Endodermal cell (in vitro differentiated cells): Measurements from ENCODE around the gene RETSAT. TPM values are rescaled to one million over a fixed set of nuclear protein-coding genes. Genes with fewer than 3 reads are reported as not detected.
"Not testable (repeated sequence)": the region's sequence is repeated elsewhere in the genome, so short reads cannot be mapped to it uniquely, and the experiment has no call there.

Experiments
- DNase-seq: peaks from one replicate; pipeline ENCODE4 v3.0.0-alpha.2; 2017
- H3K27ac ChIP-seq: 2 replicates; pipeline ENCODE4 v1.5.1; 2013; ENCODE audit warnings: mild to moderate bottlenecking, low read depth, low read length, moderate library complexity
- H3K27me3 ChIP-seq: 2 replicates; pipeline ENCODE4 v1.6.1; 2013; ENCODE audit warnings: mild to moderate bottlenecking, low read length, moderate library complexity; ENCODE audit not compliant: insufficient read depth, control insufficient read depth, poor library complexity, severe bottlenecking
- H3K36me3 ChIP-seq: 2 replicates; pipeline ENCODE4 v1.7.0; 2013; ENCODE audit warnings: mild to moderate bottlenecking, low read length, moderate library complexity; ENCODE audit not compliant: control insufficient read depth, insufficient read depth
- H3K4me1 ChIP-seq: one replicate; pipeline ENCODE4 v1.7.0; 2013; ENCODE audit warnings: low read length; ENCODE audit not compliant: control insufficient read depth, insufficient read depth
- H3K4me3 ChIP-seq: 2 replicates; pipeline ENCODE4 v1.5.1; 2013; ENCODE audit warnings: mild to moderate bottlenecking, low read length, moderate library complexity
- H3K9ac ChIP-seq: 2 replicates; pipeline ENCODE4 v1.6.1; 2013; ENCODE audit warnings: mild to moderate bottlenecking, low read length, moderate library complexity; ENCODE audit not compliant: poor library complexity, severe bottlenecking; ENCODE audit errors: extremely low read depth
- H3K9me3 ChIP-seq: 2 replicates; pipeline ENCODE4 v1.6.1; 2013; ENCODE audit warnings: mild to moderate bottlenecking, low read length, moderate library complexity; ENCODE audit not compliant: control insufficient read depth
- H3K27ac Mint-ChIP-seq: 2 replicates; pipeline ENCODE4 v1.8.0; 2020; ENCODE audit warnings: mixed read lengths
- H3K27me3 Mint-ChIP-seq: 2 replicates; pipeline ENCODE4 v1.8.0; 2021; ENCODE audit warnings: mild to moderate bottlenecking, mixed read lengths; ENCODE audit not compliant: insufficient read depth
- H3K36me3 Mint-ChIP-seq: 2 replicates; pipeline ENCODE4 v1.8.0; 2020; ENCODE audit warnings: low read depth, mixed read lengths
- H3K4me1 Mint-ChIP-seq: 2 replicates; pipeline ENCODE4 v1.8.0; 2020; ENCODE audit warnings: mixed read lengths
- H3K4me3 Mint-ChIP-seq: 2 replicates; pipeline ENCODE4 v1.8.0; 2020; ENCODE audit warnings: mild to moderate bottlenecking, moderate library complexity, mixed read lengths
- H3K9me3 Mint-ChIP-seq: 2 replicates; pipeline ENCODE4 v1.8.0; 2020; ENCODE audit warnings: mild to moderate bottlenecking, mixed read lengths
- CTCF ChIP-seq: fragments of 200-600 bp; sonication (generic); conservative IDR thresholded peaks from 2 replicates; pipeline ENCODE4 v1.5.0; 2021; ENCODE audit warnings: antibody characterized with exemption, mild to moderate bottlenecking
- whole genome bisulfite sequencing, 2 experiments: methylation state at CpG; one replicate each; pipeline versions ENCODE4 v1.1.5 to v1.1.7; 2013; ENCODE audit warnings: missing lambda C conversion rate in 2 of 2, mixed read lengths in 1 of 2; ENCODE audit not compliant: insufficient coverage in 1 of 2, insufficient read length in 1 of 2; 5-methylcytosine and 5-hydroxymethylcytosine counted together
- total RNA-seq, 2 donors: library from RNA; stranded (reverse); fragmentation: NEBNext Ultra II Directional in 1 of 2; extraction: Animal tissue kit (Norgen Biotek cat#: 25700) in 1 of 2; gene quantifications; 2 replicates in 1 of 2; 3 replicates in 1 of 2; pipeline ENCODE4 v1.2.1, GENCODE V29; 2021

RETSAT gene
- total RNA-seq, 2 donors from 2014 or later: 12.7 to 19.7 TPM

GRCh38 chr2:85323351-85323987 lies 30.9 kb downstream of the RETSAT start:
- Mint-ChIP-seq H3K4me3 (no peak overlapping the region), H3K27ac (no peak overlapping the region)

GRCh38 chr2:85319796-85320195 lies 34.5 kb downstream of the RETSAT start:
- no peaks in the 10 kb centered on the region for H3K9me3 ChIP-seq
- H3K9ac ChIP-seq: no peak overlapping the region
- Mint-ChIP-seq H3K36me3 (peaks cover 69% of the 10 kb centered on the region), H3K4me3 (no peak overlapping the region), H3K27me3 (no peaks in the 10 kb centered on the region), H3K4me1 (peaks cover under 1% of the 10 kb centered on the region), H3K27ac (no peak overlapping the region), H3K9me3 (no peaks in the 10 kb centered on the region)
- H3K4me1 ChIP-seq: no peaks in the 10 kb centered on the region
- H3K27me3 ChIP-seq: no peaks in the 10 kb centered on the region
- no peak overlapping the region for H3K4me3 ChIP-seq
- no peak overlapping the region for H3K27ac ChIP-seq
- H3K36me3 ChIP-seq: peaks cover 68% of the 10 kb centered on the region
- DNase-seq: no peak
- WGBS, 2 experiments: 83 to 97% methylated on average over 2 to 4 of the region's 4 CpGs
- no peak for TF ChIP-seq CTCF

More at GRCh38 chr2:85323351-85323987, 30.9 kb downstream of the RETSAT start:
- H3K9me3 ChIP-seq: no peaks in the 10 kb centered on the region
- H3K36me3 Mint-ChIP-seq: peaks cover 73% of the 10 kb centered on the region
- H3K27me3 ChIP-seq: no peaks in the 10 kb centered on the region
- peaks cover 64% of the 10 kb centered on the region for H3K36me3 ChIP-seq
- H3K4me1 ChIP-seq: no peaks in the 10 kb centered on the region
- no peak overlapping the region for H3K9ac ChIP-seq
- no peak overlapping the region for H3K27ac ChIP-seq
- no peak overlapping the region for H3K4me3 ChIP-seq
- no peaks in the 10 kb centered on the region for H3K9me3 Mint-ChIP-seq
- WGBS, 2 experiments: 95 to 99% methylated on average over 8 to 9 of the region's 9 CpGs
- no peaks in the 10 kb centered on the region for H3K27me3 Mint-ChIP-seq
- no peak for DNase-seq
- no peak for TF ChIP-seq CTCF
- H3K4me1 Mint-ChIP-seq: peaks cover 23% of the 10 kb centered on the region

GRCh38 chr2:85318222-85319074 lies 35.9 kb downstream of the RETSAT start:
- Mint-ChIP-seq H3K36me3 (peaks cover 57% of the 10 kb centered on the region), H3K27me3 (no peaks in the 10 kb centered on the region), H3K27ac (no peak overlapping the region), H3K4me3 (no peak overlapping the region), H3K4me1 (no peaks in the 10 kb centered on the region), H3K9me3 (no peaks in the 10 kb centered on the region)
- no peak for TF ChIP-seq CTCF
- peaks cover 54% of the 10 kb centered on the region for H3K36me3 ChIP-seq
- no peaks in the 10 kb centered on the region for H3K27me3 ChIP-seq
- WGBS, 2 experiments: 95% methylated on average over 7 to 11 of the region's 11 CpGs
- no peaks in the 10 kb centered on the region for H3K9me3 ChIP-seq
- H3K27ac ChIP-seq: no peak overlapping the region
- H3K9ac ChIP-seq: no peak overlapping the region
- no peak for DNase-seq
- no peaks in the 10 kb centered on the region for H3K4me1 ChIP-seq
- H3K4me3 ChIP-seq: no peak overlapping the region

- peaks cover 30% of the 10 kb centered on the region for H3K36me3 ChIP-seq
- not testable (repeated sequence) for H3K4me3 ChIP-seq, H3K27me3 ChIP-seq, H3K9ac ChIP-seq, H3K27ac Mint-ChIP-seq, H3K9me3 Mint-ChIP-seq, H3K27ac ChIP-seq, DNase-seq, H3K9me3 ChIP-seq, H3K4me1 ChIP-seq, H3K4me3 Mint-ChIP-seq, H3K4me1 Mint-ChIP-seq, H3K27me3 Mint-ChIP-seq
- peaks cover 32% of the 10 kb centered on the region for H3K36me3 Mint-ChIP-seq
- 75% methylated on average over 3 of the region's 5 CpGs; no CpG with 5 or more reads in 1 of the 2 experiments for WGBS, 2 experiments
Measured at GRCh38 chr2:85315921-85316320, 38.4 kb downstream of the RETSAT start.
